Testis (tissue), 3 donors: Measurements from ENCODE around the gene CNNM2. TPM values are rescaled to one million over a fixed set of nuclear protein-coding genes. Genes with fewer than 3 reads are reported as not detected.
A peak's percentile ranks its signal among the peaks of the same experiment; 100 is the strongest.

Experiments
- DNase-seq: peaks from one replicate; pipeline ENCODE4 v3.0.0-alpha.2; 2019
- H3K27ac ChIP-seq, 2 donors: fragments of 200-600 bp; sonication (generic); one replicate each; pipeline ENCODE4 v1.5.1; 2019
- H3K27me3 ChIP-seq: fragments of 200-600 bp; sonication (generic); one replicate; pipeline ENCODE4 v1.5.1; 2019
- H3K36me3 ChIP-seq: fragments of 200-600 bp; sonication (generic); one replicate; pipeline ENCODE4 v1.5.1; 2017; ENCODE audit warnings: low read depth; ENCODE audit errors: missing control alignments
- H3K4me1 ChIP-seq: fragments of 200-600 bp; sonication (generic); one replicate; pipeline ENCODE4 v1.5.1; 2019
- H3K4me3 ChIP-seq, 2 donors: fragments of 200-600 bp; sonication (generic); one replicate each; pipeline ENCODE4 v1.5.1; 2017 to 2019
- H3K9me3 ChIP-seq: fragments of 200-600 bp; sonication (generic); one replicate; pipeline ENCODE4 v1.5.1; 2017
- CTCF ChIP-seq, 3 experiments: fragments of 450-650 bp in 2 of 3; fragments of 200-600 bp in 1 of 3; sonication (generic) in 1 of 3; IDR thresholded peaks; one replicate each; pipeline ENCODE4 v1.5.1; 2016 to 2019; ENCODE audit warnings: antibody characterized with exemption in 3 of 3, mild to moderate bottlenecking in 2 of 3, moderate library complexity in 1 of 3
- POLR2A ChIP-seq: fragments of 450-650 bp; IDR thresholded peaks from one replicate; pipeline ENCODE4 v1.6.1; 2017; ENCODE audit warnings: antibody characterized with exemption, mild to moderate bottlenecking, moderate library complexity
- WGBS, 2 donors: methylation state at CpG; one replicate each; pipeline ENCODE4 v1.1.5; 2018; 5-methylcytosine and 5-hydroxymethylcytosine counted together
- intact Hi-C: fragments of 100-400 bp; cut with DNase I; formaldehyde crosslinking; loops from one replicate; pipeline ENCODE4 v1.15.1; 2023; ENCODE audit warnings: low total_unique reads
- polyA plus RNA-seq: library from polyadenylated mRNA; stranded (reverse); fragments of 350-450 nt; fragmentation: Illumina TruSeq; extraction: RNeasy Lipid Tissue Mini Kit (QIAGEN cat#74804); gene quantifications from one replicate; pipeline ENCODE4 v1.2.3, GENCODE V29; 2014; ENCODE audit warnings: low read depth, low replicate concordance; ENCODE audit not compliant: insufficient read depth
- total RNA-seq, 2 donors: library from RNA; depleted of rRNA; stranded (reverse); fragments of >200 nt; gene quantifications; one replicate each; pipeline ENCODE4 v1.2.3, GENCODE V29; 2016

Gene CNNM2
- total and polyA plus RNA-seq, 3 donors from 2014 or later, result 9.8 to 30.5 (median 24.2) TPM

DNA sequence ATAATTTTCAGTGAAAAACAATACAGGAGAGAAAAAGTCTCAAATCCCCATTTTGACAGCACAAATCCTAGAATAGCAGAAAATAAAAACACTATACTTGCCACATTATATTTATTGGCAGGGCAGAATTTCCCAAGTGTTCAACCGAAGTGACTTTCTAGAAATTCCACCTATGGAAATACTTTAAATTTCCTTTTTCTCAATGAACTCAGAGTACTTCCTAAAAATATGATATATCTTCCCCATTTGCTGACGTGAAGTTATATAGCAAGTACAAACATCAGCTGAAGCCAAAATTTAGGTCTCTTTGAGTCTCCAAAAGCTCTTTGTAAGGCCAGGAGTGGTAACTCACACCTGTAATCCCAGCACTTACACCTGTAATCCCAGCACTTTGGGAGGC is 191.7 kb downstream of the CNNM2 start:
- TF ChIP-seq POLR2A, result no peak
- TF ChIP-seq CTCF (IDR thresholded peaks at IDR 0.05), result no peak
- Histone ChIP-seq H3K4me3 (no peak overlapping the region), H3K27ac (peak overlapping the region in 1 of 2 donors; percentile 87), H3K9me3 (no peaks in the 10 kb centered on the region), H3K36me3 (no peaks in the 10 kb centered on the region), H3K4me1 (peaks cover 27% of the 10 kb centered on the region), H3K27me3 (no peaks in the 10 kb centered on the region)
- no peak for DNase-seq
- intact Hi-C loops, result no loop called here
- 91 to 95% methylated on average over 2 of the region's 2 CpGs for WGBS, 2 donors

- Histone ChIP-seq H3K9me3 (no peaks in the 10 kb centered on the region), H3K4me1 (peaks cover 27% of the 10 kb centered on the region), H3K4me3 (no peak overlapping the region), H3K27me3 (no peaks in the 10 kb centered on the region), H3K36me3 (no peaks in the 10 kb centered on the region), H3K27ac (peak overlapping the region; percentile 42 to 87)
- TF ChIP-seq CTCF (IDR thresholded peaks at IDR 0.05) (no peak), POLR2A (no peak)
- intact Hi-C loops, result no loop called here
- no peak for DNase-seq
Observed at GRCh38 chr10:103110407-103110806, 192.3 kb downstream of the CNNM2 start.

DNA sequence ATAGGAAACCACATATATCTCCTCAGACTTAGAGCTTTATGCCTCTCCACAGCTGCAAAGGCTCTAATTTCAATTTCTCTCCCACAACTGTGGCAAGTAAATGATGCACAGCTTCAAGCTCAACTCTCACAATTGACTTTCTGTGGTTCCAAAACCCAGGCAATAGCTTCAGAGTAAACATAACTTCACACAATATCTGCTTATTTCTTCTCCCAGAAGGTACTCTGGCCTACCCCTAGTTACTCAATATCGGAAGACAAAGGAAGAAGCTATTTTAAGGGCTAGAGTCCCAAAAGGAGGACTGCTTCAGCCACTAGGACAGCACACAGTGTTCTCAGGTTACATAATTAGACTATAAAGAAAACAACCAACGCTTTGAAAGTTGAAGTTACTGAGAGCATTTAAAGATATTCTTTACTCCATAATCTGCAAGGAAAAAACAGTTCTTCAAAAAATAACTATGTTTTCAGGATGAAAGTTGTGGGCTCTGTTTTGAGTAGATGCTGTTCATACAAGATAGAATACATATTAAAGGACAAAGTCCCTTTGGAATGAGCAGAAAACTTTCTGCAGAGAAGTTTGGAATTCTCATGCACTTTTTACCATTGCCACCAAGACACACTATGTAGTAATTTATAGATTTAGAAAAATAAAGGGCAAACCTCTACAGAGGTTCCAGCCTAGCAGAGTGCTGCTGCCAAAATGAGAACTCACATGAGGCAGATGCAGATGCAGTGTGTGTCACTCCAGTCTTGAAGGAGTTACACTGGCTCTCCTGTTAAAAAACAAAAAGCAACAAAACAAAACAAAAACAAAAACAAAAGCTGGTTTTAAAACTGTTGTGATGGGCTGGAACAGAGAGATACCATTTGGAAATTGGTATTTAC is 193.2 kb downstream of the CNNM2 start:
- no peaks in the 10 kb centered on the region for H3K27me3 ChIP-seq
- no peak for DNase-seq
- intact Hi-C loops, result no loop called here
- TF ChIP-seq POLR2A, result no peak
- TF ChIP-seq CTCF (IDR thresholded peaks at IDR 0.05), result peak in 1 of 3 experiments; percentile 16
- H3K27ac ChIP-seq, result peak overlapping the region; percentile 42 to 87
- H3K36me3 ChIP-seq, result no peaks in the 10 kb centered on the region
- H3K4me1 ChIP-seq, result peaks cover 27% of the 10 kb centered on the region
- WGBS, 2 donors, result 6% methylated on average over 2 of the region's 2 CpGs
- H3K9me3 ChIP-seq, result no peaks in the 10 kb centered on the region
- H3K4me3 ChIP-seq, result no peak overlapping the region

DNA sequence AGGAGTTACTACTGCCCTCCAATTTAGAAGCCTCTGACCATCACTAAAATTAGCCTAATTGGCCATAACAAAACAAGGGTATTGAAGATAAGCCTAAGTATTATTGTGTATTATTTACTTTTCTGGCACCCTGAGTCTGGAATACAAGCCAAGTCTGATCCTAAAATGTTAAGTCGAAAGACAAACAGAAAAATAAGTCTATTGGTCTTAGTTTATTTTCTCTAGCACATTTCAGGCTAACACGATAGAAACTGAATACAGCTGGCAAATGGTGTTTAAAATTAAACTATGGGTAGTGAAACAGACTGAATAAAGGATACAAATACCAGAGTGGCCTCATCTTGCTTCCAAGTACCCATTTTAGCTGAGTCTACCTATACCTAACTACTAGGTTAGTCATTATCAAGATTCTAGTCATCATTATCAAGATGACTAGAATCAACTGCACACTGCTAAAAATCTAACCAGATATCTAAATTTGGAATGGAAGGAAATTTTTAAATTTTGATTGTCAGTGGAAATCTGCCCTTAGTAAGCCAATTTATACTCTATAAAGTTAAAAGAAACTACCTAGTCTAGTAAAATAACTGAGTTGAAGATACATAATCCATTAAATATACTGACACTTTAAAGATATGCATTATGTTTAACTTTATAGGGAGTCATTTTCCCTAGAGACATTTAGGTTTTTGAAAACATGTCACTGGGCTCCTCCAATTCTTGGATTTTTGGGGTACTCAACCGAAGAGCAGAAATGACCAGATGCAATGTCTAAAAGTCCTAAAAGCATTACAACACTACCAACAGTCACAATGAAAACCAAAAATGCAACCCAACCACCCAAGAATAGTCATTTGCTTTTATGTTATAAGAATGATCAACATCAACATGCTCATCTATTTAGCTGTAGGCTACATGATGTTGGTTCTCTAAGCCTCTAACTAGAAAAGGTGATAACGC is 194.1 kb downstream of the CNNM2 start:
- intact Hi-C loops, result no loop called here
- Histone ChIP-seq H3K4me3 (no peak overlapping the region), H3K9me3 (no peaks in the 10 kb centered on the region), H3K36me3 (no peaks in the 10 kb centered on the region), H3K27me3 (no peaks in the 10 kb centered on the region), H3K4me1 (peaks cover 27% of the 10 kb centered on the region), H3K27ac (peak overlapping the region; percentile 42 to 87)
- WGBS, 2 donors, result 76 to 78% methylated on average over 4 of the region's 4 CpGs
- TF ChIP-seq POLR2A (no peak), CTCF (IDR thresholded peaks at IDR 0.05) (no peak)
- DNase-seq, result no peak
